Activated CD4-positive, CD25-positive, alpha-beta regulatory T cell treated with anti-CD3 and anti-CD28 coated beads, Interleukin-2, amount 50 U/mL, for 72 hours (primary cell): ENCODE measurements around the gene COMMD9.
A peak's percentile ranks its signal among the peaks of the same experiment; 100 is the strongest.

Source experiments
- DNase-seq: peaks from one replicate; pipeline ENCODE4 v3.0.0; 2021

Gene COMMD9

DNA sequence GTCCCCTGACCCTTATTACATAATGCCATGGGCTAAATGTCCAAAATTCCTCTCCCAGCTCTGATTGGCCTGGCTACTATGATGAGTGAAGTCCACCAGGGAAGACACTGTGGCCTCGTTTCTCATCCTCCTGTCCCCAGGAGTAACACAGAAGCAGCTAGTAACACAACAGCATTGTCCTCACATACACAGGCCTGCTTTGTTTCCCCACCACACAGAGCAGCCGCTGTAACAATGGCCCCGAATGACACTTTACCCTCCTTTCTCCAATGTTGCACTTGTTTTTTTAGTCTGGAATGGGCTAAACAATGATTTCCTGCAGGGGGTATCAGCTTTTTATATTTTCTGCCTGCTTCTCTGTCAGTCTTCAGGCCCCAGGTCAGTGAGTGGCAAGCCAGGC is 6.7 kb upstream of the COMMD9 start, which contains the start of gene PRR5L:
TSS of gene PRR5L (plus strand) at position 363 of the 400 bp plus-strand sequence. CDS start 104,834 bp downstream, outside the sequence.
- DNase-seq = no peak

- no peak for DNase-seq
These were observed 3.1 kb upstream of the COMMD9 start for GRCh38 chr11:36292311-36292722.

GRCh38 chr11:36288442-36289225 is 590 bp downstream of the COMMD9 start:
- DNase-seq = no peak

DNA sequence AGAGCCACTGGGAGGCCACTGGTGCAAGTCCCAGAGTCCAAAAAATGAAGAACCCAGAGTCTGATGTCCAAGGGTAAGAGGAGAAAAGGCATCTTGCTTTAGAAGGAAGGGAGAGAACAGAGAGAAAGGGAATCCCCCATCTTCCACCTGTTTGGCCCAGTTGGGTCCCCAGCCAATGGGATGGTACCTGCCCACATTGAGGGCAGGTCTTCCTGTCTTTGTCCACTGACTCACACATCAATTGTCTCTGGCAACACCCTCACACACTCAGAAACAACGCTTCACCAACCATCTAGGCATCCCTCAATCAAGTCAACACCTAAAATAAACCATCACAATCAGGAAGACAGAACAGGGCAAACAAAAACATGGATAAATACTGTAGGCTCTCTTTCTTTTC is 6.3 kb downstream of the COMMD9 start:
- DNase-seq = no peak

DNA sequence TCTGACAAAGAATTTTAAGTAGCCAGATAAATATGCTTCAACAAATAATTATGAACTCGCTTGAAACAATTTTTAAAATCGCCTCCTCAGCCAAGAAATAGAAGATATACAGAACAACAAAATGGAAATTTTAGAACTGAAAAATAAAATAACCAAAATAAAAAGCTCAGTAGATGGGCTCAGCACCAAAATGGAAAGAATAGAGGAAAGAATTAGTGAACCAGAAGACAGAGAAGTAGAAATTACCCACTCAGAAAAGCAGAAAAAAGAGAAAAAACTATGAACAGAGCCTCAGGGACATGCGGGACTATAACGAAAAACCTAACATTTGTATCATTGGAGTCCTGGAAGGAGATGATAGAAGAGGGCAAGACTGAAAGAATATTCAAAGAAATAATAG is 7.4 kb downstream of the COMMD9 start:
- DNase-seq = no peak

GRCh38 chr11:36280531-36280930 is 8.7 kb downstream of the COMMD9 start:
- DNase-seq = no peak

GRCh38 chr11:36278531-36279282 is 10.5 kb downstream of the COMMD9 start:
- DNase-seq = no peak

DNA sequence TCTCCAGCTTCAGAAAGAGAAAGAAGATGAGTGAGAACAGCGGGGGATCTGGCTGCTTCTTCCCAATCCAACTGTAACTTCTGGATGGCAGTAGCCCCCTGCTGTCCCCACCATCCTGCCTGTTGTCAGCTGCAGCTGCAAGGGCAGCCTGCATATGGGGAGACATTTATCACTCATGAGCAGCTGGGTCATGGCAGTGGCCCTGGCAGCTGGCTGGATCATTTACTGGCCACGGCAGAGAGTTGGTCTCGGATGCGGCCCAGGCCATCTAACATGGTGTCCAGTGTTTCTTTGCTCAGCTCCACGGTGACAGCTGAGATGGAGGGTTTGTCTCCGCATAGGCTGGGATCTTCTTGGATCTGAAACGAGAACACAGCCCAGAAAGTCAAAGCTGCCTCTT is 14.8 kb downstream of the COMMD9 start:
- DNase-seq = no peak

GRCh38 chr11:36273110-36273509 is 16.1 kb downstream of the COMMD9 start:
- no peak for DNase-seq

DNA sequence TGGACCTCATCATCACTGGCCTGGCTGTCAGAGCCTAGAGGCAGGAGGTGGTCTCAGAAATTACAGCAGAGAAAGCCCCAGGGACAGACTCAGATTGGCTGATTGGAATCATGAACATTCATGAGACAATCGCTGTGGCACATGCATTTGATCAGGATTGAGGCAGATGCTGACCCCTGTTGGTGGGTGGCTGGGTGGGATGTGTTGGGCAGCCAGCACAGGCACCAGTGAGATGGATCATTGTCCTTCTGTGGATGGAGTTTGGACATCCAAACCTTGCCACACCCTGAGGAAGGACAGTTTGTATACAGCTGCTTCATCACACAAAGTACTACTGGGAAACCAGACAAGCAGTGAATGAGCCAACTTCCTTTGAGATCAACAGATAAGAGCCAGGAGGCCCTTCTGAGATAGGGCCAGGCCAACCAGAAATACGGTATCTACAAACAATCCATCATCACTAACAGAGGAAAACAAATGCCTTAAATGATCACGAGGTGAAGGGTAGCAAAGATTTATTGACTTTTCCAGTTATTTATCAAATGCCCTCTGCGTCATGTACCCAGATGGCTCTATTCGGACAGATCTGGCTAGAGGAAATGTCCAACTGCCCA is 17.3 kb downstream of the COMMD9 start:
- DNase-seq = no peak

GRCh38 chr11:36270701-36271100 is 18.5 kb downstream of the COMMD9 start:
- no peak for DNase-seq

DNA sequence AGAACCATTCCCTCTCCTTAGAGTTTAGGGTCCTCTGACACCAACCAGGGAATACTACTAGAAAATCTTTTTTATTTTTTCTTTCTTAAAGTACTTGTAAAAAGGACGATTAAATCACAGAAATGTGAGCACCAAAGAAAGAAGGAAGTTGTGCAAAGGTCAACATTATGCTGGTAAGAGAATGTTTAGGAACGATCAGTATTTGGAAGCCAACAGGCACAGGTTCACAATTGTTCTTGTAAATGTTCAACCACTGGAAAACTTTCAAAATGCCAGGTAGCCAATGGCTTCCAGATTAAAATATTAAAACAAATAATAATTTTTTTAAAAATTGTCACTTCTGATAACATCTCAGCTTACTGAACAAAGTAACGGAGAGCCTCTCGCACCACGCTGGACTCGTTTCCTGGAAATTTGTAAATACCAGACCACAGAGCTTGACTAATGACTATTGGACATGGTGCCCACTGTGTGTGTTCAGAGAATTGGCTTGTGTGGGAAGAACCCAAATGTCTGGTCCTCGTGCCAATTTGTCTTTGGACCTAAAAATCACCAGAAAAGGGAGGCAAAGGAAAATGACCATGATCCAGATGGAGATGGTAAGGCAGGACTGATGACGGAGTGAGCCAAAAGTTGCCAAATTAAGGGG is 20.8 kb downstream of the COMMD9 start:
- no peak for DNase-seq

DNA sequence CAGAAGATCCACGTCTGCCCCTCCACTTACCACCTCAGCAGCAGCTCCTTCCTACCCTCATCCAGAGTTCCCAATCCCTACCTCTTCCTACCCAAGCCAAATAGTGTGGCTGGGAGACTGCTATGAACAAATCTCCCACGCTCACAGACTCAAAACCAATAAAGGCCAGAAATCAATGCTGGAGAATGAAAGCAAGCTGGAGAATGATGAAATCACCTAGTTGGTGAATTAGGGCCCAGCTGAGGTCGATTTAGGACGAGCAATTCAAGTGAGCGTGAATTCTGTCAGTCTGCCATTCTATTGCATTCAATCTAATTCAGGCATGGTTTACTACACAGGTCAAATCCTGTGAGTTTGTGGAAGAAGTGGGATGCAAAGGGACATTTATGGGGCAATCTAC is 22.5 kb downstream of the COMMD9 start:
- no peak for DNase-seq

DNA sequence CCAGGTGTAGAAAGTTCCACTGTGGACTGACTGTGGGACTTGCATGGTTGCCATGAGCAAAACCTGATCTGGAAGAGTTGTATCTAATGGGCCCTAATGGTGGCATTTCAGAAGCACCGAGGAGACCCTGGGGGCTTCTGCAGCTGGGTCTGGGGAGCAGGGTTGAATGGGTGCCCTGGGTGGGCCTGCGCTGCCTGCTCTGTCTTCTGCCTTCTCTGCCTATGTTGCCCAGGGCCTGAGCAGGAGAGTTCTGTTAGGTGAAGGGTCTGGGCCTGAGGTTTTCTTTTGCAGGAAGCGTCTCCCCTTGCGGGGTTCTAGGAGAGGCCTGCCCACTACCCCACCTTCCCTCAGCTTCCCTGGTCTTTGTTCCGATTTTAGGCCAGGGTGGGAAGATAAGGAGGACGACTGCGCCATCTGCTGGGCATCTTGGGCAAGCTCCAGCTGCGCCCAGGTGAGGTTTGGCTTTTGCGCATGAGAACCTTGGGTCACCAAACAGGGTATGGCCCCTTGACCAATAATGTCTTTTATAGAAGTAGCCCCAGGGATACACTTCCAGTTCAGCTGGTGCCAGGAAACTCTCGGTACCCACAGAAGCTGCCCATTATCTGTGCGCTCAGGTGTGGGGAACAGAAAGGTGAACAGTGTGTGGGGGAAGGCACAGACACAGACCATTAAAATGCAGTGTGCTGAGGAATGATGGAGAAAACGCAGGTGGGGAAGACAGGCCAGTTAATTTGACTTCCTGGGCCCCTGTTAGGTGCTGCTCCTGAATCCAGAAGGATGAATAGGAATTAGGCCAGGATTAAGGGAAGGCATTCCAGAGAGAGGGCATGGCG is 23.2 kb downstream of the COMMD9 start:
- DNase-seq = peak; percentile 64

GRCh38 chr11:36264973-36265344 is 24.3 kb downstream of the COMMD9 start:
- DNase-seq = no peak

DNA sequence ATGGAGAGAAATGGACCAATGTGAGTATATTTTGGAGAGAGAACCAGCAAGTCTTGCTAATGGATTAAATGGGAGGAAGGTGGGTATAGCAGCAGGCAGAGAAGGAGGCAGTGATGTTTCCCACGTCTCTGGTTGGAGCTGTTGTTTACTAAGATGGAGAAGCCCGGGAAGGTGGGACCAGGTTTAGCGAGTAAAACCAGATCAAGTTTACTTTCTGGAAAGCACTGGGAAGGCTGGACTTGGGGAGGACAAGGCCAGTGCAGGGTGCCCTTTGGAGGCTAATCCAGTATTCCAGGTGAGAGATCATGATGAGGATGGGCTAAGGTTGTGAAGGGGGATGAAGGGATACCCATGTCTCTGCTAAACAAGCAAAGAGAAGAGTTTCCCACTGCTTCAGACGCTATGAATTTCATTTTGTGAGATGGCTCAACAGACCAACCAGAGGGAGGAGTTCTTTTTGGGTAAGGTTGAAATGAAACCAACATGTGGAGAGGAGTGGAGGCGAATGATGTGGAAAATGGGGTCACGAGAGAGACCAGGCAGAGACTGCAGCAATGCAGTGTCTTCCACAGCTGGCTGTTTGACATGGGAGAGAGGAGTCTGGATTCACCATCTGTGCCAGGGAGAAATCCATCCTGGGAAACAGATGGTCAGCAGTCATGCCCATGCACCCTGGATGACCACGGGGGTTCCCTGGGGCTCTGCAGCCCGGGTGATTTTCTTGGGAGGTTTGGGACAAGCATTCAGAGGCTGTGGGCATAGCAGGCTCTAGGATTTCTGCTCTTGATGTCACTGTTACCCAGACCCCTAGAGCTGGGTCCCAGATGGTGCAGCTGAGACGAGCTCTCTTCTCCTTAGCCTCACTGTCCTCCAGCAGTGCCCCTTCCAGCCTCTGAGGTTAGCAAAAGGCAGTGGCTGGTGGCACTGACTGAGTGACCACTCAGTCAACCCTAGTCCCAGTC is 24.9 kb downstream of the COMMD9 start:
- no peak for DNase-seq

- no peak for DNase-seq
These were observed 28.1 kb downstream of the COMMD9 start for GRCh38 chr11:36261094-36261493.

DNA sequence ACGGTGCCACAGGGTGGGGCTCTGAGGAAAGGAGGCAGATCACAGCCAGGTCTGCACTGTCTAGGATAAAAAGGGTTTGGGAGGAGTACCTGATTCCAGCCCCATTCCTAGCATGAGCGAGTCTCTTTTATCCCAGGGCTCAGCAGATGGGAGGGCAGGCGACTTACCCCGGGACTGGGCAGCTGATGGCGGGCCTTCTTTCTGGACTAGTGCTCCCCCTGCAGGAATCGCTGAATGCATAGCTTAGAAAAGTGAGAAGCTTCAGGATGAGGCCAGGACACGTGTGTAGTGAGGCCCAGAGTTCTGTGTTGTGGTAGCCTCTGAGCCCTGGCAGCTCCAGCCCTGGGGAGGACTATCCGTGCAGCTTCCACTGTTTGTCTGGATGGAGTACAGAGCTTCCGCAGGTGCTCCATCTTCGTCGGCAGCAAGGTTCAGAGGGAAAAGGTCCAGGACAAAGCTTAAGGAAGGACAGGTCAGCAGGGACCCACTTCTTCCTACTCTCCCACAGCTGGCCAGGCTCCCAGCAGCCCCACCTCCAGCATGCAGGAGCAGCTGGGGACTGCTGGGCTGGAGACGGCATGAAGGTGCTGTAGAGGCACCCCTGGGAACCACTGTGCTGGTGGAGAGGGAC is 30.4 kb downstream of the COMMD9 start:
- DNase-seq = no peak

- DNase-seq = no peak
These were observed 31.9 kb downstream of the COMMD9 start for GRCh38 chr11:36257351-36257750.

DNA sequence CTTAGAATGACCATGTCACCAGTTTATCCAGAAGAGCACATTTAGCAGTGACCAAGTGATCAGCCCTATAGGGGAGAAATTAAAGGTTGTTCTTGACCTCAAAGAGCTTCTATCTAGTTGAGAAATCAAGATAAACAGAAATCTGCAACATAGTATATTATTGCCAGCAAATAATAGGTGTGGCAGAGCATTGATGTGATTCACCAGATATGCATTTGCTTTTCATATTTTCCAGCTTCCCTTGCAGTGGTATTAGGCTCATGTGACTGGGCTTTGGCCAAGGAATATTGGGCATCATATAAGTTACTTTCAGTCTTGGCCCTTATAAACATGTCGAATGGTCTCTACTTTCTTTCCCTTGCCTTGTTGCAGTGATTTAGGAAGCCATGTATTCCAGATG is 34.5 kb downstream of the COMMD9 start:
- DNase-seq = no peak

GRCh38 chr11:36253238-36253637 is 36.0 kb downstream of the COMMD9 start:
- no peak for DNase-seq
